SK-N-SH treated with all-trans-retinoic acid at 6 μM for 48 hours (cell line): ENCODE data around the gene SYNGR1.

Source experiments
- ARNTL ChIP-seq: fragments of 450-650 bp; formaldehyde crosslinking; IDR thresholded peaks from 2 replicates; pipeline ENCODE4 v1.5.0; 2020; ENCODE audit warnings: low read depth, mild to moderate bottlenecking, moderate library complexity, borderline replicate concordance
- CSRNP3 ChIP-seq: fragments of 250-450 bp; sonication (Bioruptor Pico); IDR thresholded peaks from 2 replicates; pipeline ENCODE4 v1.5.1; 2021; ENCODE audit warnings: mild to moderate bottlenecking, moderate library complexity
- ISL1 ChIP-seq: fragments of 250-450 bp; sonication (Bioruptor Pico); IDR thresholded peaks from 2 replicates; pipeline ENCODE4 v2.1.2; 2022; ENCODE audit warnings: mild to moderate bottlenecking, moderate library complexity
- OSR1 ChIP-seq: fragments of 250-450 bp; sonication (Bioruptor Pico); IDR thresholded peaks from 2 replicates; pipeline ENCODE4 v1.8.0; 2022; ENCODE audit warnings: moderate library complexity, mild to moderate bottlenecking, inconsistent platforms
- PATZ1 ChIP-seq: fragments of 250-450 bp; sonication (Bioruptor Pico); IDR thresholded peaks from 2 replicates; pipeline ENCODE4 v1.8.0; 2020; ENCODE audit warnings: mild to moderate bottlenecking, moderate library complexity, borderline replicate concordance
- SNAI2 ChIP-seq: fragments of 250-450 bp; sonication (Bioruptor Pico); IDR thresholded peaks from 2 replicates; pipeline ENCODE4 v1.5.0; 2020; ENCODE audit warnings: mild to moderate bottlenecking, moderate library complexity
- ZC3H10 ChIP-seq: fragments of 250-450 bp; sonication (Bioruptor Pico); IDR thresholded peaks from 2 replicates; pipeline ENCODE4 v1.5.1; 2021; ENCODE audit warnings: mild to moderate bottlenecking, moderate library complexity
- ZFP3 ChIP-seq: fragments of 250-450 bp; sonication (Bioruptor Pico); IDR thresholded peaks from 2 replicates; pipeline ENCODE4 v1.5.0; 2020; ENCODE audit warnings: mild to moderate bottlenecking, moderate library complexity
- ZFP30 ChIP-seq: fragments of 450-650 bp; formaldehyde crosslinking; IDR thresholded peaks from 2 replicates; pipeline ENCODE4 v1.5.0; 2022; ENCODE audit warnings: mild to moderate bottlenecking, moderate library complexity
- TF ChIP-seq, protein P1 (sequence below): fragments of 250-450 bp; sonication (Bioruptor Pico); IDR thresholded peaks from 2 replicates; pipeline ENCODE4 v1.5.1; 2020; ENCODE audit warnings: low read depth, mild to moderate bottlenecking, moderate library complexity

GRCh38 chr22:39408807-39409206, 59.0 kb downstream of the SYNGR1 start:
- TF ChIP-seq ZFP30, result no peak
- TF ChIP-seq, protein P1, sequence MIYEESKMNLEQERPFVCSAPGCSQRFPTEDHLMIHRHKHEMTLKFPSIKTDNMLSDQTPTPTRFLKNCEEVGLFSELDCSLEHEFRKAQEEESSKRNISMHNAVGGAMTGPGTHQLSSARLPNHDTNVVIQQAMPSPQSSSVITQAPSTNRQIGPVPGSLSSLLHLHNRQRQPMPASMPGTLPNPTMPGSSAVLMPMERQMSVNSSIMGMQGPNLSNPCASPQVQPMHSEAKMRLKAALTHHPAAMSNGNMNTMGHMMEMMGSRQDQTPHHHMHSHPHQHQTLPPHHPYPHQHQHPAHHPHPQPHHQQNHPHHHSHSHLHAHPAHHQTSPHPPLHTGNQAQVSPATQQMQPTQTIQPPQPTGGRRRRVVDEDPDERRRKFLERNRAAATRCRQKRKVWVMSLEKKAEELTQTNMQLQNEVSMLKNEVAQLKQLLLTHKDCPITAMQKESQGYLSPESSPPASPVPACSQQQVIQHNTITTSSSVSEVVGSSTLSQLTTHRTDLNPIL, result no peak
- no peak for TF ChIP-seq ISL1 (CRISPR knock-in tag)
- no peak for TF ChIP-seq ARNTL (CRISPR knock-in tag)
- no peak for TF ChIP-seq PATZ1 (CRISPR knock-in tag)
- TF ChIP-seq ZC3H10 (CRISPR knock-in tag), result no peak
- no peak for TF ChIP-seq ZFP3 (CRISPR knock-in tag)
- no peak for TF ChIP-seq OSR1 (CRISPR knock-in tag)
- no peak for TF ChIP-seq CSRNP3 (CRISPR knock-in tag)
- no peak for TF ChIP-seq SNAI2 (CRISPR knock-in tag)
